ENCODE data around the gene ARSB. TPM values are rescaled to one million over a fixed set of nuclear protein-coding genes. Genes with fewer than 3 reads are reported as not detected.

The ARSB gene
- total RNA-seq, 4 donors from 2014 or later, result 10.0 to 17.4 (median 13.9) TPM

DNA sequence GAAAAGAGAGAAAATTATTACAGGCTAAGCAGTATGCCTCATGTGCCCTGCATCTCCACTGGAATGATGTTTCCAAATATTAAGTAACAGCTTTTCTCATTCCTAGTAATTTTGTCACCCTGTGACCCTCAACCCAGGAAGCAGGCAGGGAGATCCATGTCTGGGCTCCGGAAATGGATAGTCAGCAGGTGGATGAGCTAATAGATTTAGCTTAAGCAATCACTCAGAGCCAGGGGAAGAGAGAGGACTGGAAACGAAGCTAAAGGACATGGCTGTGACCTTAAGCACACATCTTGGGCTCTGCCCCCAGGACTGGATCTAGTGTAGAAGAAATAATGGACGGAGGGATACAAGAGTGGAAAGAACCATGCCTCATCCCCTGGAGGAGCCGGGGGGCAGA is 89.5 kb downstream of the ARSB start:
- TF ChIP-seq, protein P1, sequence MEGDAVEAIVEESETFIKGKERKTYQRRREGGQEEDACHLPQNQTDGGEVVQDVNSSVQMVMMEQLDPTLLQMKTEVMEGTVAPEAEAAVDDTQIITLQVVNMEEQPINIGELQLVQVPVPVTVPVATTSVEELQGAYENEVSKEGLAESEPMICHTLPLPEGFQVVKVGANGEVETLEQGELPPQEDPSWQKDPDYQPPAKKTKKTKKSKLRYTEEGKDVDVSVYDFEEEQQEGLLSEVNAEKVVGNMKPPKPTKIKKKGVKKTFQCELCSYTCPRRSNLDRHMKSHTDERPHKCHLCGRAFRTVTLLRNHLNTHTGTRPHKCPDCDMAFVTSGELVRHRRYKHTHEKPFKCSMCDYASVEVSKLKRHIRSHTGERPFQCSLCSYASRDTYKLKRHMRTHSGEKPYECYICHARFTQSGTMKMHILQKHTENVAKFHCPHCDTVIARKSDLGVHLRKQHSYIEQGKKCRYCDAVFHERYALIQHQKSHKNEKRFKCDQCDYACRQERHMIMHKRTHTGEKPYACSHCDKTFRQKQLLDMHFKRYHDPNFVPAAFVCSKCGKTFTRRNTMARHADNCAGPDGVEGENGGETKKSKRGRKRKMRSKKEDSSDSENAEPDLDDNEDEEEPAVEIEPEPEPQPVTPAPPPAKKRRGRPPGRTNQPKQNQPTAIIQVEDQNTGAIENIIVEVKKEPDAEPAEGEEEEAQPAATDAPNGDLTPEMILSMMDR (IDR thresholded peaks at IDR 0.05), result no peak
- Histone ChIP-seq H3K36me3 (no peaks in the 10 kb centered on the region), H3K27me3 (no peaks in the 10 kb centered on the region), H3K9me3 (no peaks in the 10 kb centered on the region), H3K27ac (no peak overlapping the region), H3K4me1 (no peaks in the 10 kb centered on the region), H3K4me3 (replicated peaks in 1 of 3) (no peak overlapping the region)
- WGBS, 2 donors, result 79 to 82% methylated on average over 4 of the region's 4 CpGs
- intact Hi-C loops (cut with DNase I), result no loop called here
- DNase-seq, result no peak

DNA sequence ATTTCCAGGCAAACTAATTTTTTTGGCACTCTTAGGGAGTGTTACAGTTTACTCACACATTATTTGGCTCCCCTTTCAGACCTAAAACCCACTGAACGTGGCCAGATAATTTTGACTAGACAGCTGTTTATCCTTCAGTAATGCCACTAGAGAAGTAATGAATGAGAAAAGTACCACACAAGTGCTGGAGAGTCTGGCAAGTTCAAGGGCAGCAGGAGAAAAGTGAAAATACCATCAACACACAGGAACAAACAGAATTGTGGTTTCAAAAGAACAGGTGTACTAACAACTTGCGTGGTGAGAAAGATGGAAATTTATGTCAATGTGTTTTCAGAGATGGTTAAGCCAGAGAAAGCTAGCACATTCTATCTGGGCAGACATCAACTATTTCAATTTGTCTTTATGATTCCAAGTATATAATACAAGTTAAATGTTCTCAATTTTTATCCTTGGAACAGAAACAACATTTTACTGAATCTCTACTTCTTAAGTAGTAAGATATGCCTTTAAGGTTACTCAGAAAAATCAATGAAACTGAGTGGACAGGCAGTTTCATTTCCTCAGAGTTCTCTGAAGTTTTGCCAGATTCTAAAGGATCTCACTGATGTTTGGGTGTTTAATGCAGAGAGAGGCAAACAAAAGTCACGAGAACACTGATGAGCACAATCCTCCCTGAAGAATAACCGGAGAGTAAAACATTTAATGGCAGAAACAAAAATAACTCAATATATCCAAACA is 91.0 kb downstream of the ARSB start:
- H3K9me3 ChIP-seq, result no peaks in the 10 kb centered on the region
- no peaks in the 10 kb centered on the region for H3K4me1 ChIP-seq
- no peak for DNase-seq
- TF ChIP-seq, protein P1 (IDR thresholded peaks at IDR 0.05), result no peak
- no peak for TF ChIP-seq POLR2A (IDR thresholded peaks at IDR 0.05)
- H3K27ac ChIP-seq, result no peak overlapping the region
- intact Hi-C loops (cut with DNase I), result no loop called here
- H3K27me3 ChIP-seq, result no peaks in the 10 kb centered on the region
- no peaks in the 10 kb centered on the region for H3K36me3 ChIP-seq
- 80 to 84% methylated on average over 4 of the region's 4 CpGs for WGBS, 2 donors
- no peak overlapping the region for H3K4me3 ChIP-seq (replicated peaks in 1 of 3)

DNA sequence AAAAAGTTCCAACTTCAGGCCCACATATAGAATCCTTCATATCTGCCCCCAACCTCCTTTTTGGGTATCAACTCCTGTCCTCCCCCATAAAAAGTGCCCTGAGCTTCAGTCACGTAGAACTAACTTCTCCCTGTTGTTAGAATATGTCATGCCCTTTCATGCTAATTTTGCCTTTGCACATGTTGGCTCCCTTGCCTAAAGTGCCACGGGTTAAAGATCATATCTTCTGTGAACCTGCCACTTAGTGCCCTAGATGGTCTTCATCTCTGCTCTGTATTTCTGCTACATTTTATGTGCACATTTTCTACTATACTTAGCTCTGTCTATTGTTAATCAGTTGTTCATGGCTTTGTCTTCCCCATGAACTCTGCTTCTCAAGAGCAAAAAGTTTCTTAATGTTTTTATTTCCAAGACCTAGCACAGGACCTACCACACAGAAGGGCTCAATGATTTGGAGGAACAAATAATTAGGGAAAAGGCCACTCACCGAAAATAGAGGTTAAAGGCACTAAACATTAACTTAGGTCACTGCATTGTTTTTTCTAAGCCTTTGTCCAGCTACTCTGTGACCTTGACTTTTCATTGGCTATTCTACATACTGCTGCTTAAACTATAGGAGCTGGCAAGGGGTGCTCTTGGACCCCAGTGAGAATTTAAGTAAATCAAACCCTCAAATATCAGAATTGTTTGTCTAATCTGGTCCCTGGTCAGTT is 94.3 kb downstream of the ARSB start:
- Histone ChIP-seq H3K27me3 (no peaks in the 10 kb centered on the region), H3K27ac (no peak overlapping the region), H3K4me3 (replicated peaks in 1 of 3) (no peak overlapping the region), H3K4me1 (no peaks in the 10 kb centered on the region), H3K36me3 (no peaks in the 10 kb centered on the region), H3K9me3 (no peaks in the 10 kb centered on the region)
- intact Hi-C loops (cut with DNase I), result no loop called here
- TF ChIP-seq POLR2A (IDR thresholded peaks at IDR 0.05), result no peak
- TF ChIP-seq, protein P1 (IDR thresholded peaks at IDR 0.05), result no peak
- 92 to 95% methylated on average over 3 of the region's 3 CpGs for WGBS, 2 donors
- DNase-seq, result no peak

DNA sequence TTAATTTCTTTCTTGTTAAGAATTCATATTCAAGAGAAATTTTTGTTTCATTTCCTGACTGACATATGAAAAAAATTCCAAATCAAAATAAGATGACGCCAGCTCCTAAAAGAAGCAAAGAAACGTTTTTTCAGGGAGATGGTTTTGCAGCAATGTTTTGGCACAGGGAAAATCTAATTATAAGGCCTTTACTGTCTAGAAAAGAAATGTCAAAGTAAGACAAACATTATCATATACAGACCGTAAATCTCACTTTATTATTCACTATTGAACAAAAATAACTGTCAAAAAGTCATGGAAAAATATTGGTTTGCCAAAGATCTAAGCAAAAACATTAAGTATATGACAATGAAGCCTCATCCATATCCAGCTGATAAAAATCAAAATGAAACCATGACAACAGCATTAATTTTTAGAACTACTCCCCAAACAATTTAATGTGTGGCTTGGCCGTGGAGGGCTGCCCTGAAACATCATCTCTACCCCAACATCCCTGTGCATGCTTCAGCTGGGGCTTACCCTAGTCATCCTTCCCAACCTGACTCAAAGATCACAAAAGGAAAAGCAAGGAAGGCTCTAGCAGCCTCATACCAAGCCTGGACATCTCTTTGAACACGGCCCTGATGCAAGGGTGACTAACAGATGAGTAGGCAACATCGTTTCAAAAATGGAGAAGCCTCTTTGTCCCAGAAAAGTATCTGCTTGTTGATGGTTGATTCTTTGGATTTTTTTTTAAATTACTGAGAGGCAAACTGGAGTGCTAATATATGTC is 95.6 kb downstream of the ARSB start:
- Histone ChIP-seq H3K4me3 (replicated peaks in 1 of 3) (no peak overlapping the region), H3K27me3 (no peaks in the 10 kb centered on the region), H3K36me3 (no peaks in the 10 kb centered on the region), H3K27ac (no peak overlapping the region), H3K4me1 (no peaks in the 10 kb centered on the region), H3K9me3 (no peaks in the 10 kb centered on the region)
- 89% methylated on average over 6 of the region's 6 CpGs for WGBS, 2 donors
- no peak for DNase-seq
- intact Hi-C loops (cut with DNase I), result no loop called here
- TF ChIP-seq POLR2A (IDR thresholded peaks at IDR 0.05), result no peak
- TF ChIP-seq, protein P1 (IDR thresholded peaks at IDR 0.05), result no peak
